Activated naive CD4-positive, alpha-beta T cell (primary cell): ENCODE results near the gene PNLIP.

Source experiments
- DNase-seq, 4 experiments: peaks; one replicate each; lab custom pipeline; 2025; lab: John Stamatoyannopoulos, UW

The PNLIP gene

GRCh38 chr10:116574797-116575196 lies 29.1 kb downstream of the PNLIP start:
- no peak for DNase-seq

GRCh38 chr10:116587878-116588591 lies 42.3 kb downstream of the PNLIP start:
- no peak for DNase-seq

GRCh38 chr10:116588995-116589394 lies 43.3 kb downstream of the PNLIP start:
- DNase-seq = no peak

GRCh38 chr10:116589926-116590325 lies 44.2 kb downstream of the PNLIP start:
- DNase-seq = no peak

- DNase-seq = no peak
Measured at GRCh38 chr10:116590590-116591444, 45.1 kb downstream of the PNLIP start, which contains the start of gene PNLIPRP1. Gene PNLIPRP1 (plus strand): TSS chr10:116590959. CDS start chr10:116591130, 171 bp downstream.

- no peak for DNase-seq
Measured at GRCh38 chr10:116593139-116593740, 47.5 kb downstream of the PNLIP start.

GRCh38 chr10:116594525-116595035 lies 48.8 kb downstream of the PNLIP start:
- no peak for DNase-seq

GRCh38 chr10:116596062-116596461 lies 50.3 kb downstream of the PNLIP start:
- DNase-seq = no peak

- DNase-seq = no peak
Measured at GRCh38 chr10:116597543-116597942, 51.8 kb downstream of the PNLIP start.

- DNase-seq = no peak
Measured at GRCh38 chr10:116598329-116598728, 52.6 kb downstream of the PNLIP start.

GRCh38 chr10:116599991-116600390 lies 54.3 kb downstream of the PNLIP start:
- no peak for DNase-seq

GRCh38 chr10:116602648-116603400 lies 57.1 kb downstream of the PNLIP start:
- no peak for DNase-seq

- no peak for DNase-seq
Measured at GRCh38 chr10:116606061-116606483, 60.3 kb downstream of the PNLIP start.

GRCh38 chr10:116607336-116607735 lies 61.6 kb downstream of the PNLIP start:
- DNase-seq = no peak

GRCh38 chr10:116608686-116609594 lies 63.2 kb downstream of the PNLIP start:
- DNase-seq = no peak

- DNase-seq = no peak
Measured at GRCh38 chr10:116610443-116611152, 64.9 kb downstream of the PNLIP start.

- DNase-seq = no peak
Measured at GRCh38 chr10:116611153-116611545, 65.4 kb downstream of the PNLIP start.

- DNase-seq = no peak
Measured at GRCh38 chr10:116612107-116612769, 66.5 kb downstream of the PNLIP start.

- no peak for DNase-seq
Measured at GRCh38 chr10:116613471-116613870, 67.7 kb downstream of the PNLIP start.
